Smooth muscle cell (in vitro differentiated cells): ENCODE data around the gene SF3A2. TPM values are rescaled to one million over a fixed set of nuclear protein-coding genes. Genes with fewer than 3 reads are reported as not detected.

Source experiments
- DNase-seq: peaks from one replicate; lab custom pipeline; 2025; ENCODE audit not compliant: unreplicated experiment; lab: John Stamatoyannopoulos, UW
- H2AFZ ChIP-seq: fragments of 200-600 bp; sonication (generic); 2 replicates; pipeline ENCODE4 v1.6.0; 2016; ENCODE audit warnings: antibody characterized with exemption, low read depth, mild to moderate bottlenecking
- H3F3A ChIP-seq: fragments of 200-600 bp; sonication (generic); 2 replicates; pipeline ENCODE4 v1.6.0; 2017; ENCODE audit warnings: antibody characterized with exemption, low read depth
- H3K27ac ChIP-seq: fragments of 200-600 bp; sonication (generic); 2 replicates; pipeline ENCODE4 v1.5.1; 2016; ENCODE audit warnings: low read depth, mild to moderate bottlenecking
- H3K27me3 ChIP-seq: fragments of 200-600 bp; sonication (generic); 2 replicates; pipeline ENCODE4 v1.6.1; 2016; ENCODE audit warnings: low read depth, mild to moderate bottlenecking
- H3K36me3 ChIP-seq: fragments of 200-600 bp; sonication (generic); 2 replicates; pipeline ENCODE4 v1.5.1; 2016; ENCODE audit warnings: low read depth
- H3K4me1 ChIP-seq: fragments of 200-600 bp; sonication (generic); 2 replicates; pipeline ENCODE4 v1.5.1; 2016; ENCODE audit warnings: low read depth
- H3K4me2 ChIP-seq: fragments of 200-600 bp; sonication (generic); 2 replicates; pipeline ENCODE4 v1.6.0; 2016; ENCODE audit warnings: mild to moderate bottlenecking
- H3K4me3 ChIP-seq: fragments of 200-600 bp; sonication (generic); 2 replicates; pipeline ENCODE4 v1.5.1; 2016; ENCODE audit warnings: mild to moderate bottlenecking
- H3K79me2 ChIP-seq: fragments of 200-600 bp; sonication (generic); 2 replicates; pipeline ENCODE4 v1.6.0; 2016; ENCODE audit warnings: low read depth, mild to moderate bottlenecking
- H3K9ac ChIP-seq: fragments of 200-600 bp; sonication (generic); 2 replicates; pipeline ENCODE4 v1.6.0; 2016; ENCODE audit warnings: low read depth
- H3K9me3 ChIP-seq: fragments of 200-600 bp; sonication (generic); replicated peaks from 2 replicates; pipeline ENCODE4 v1.5.1; 2016; ENCODE audit warnings: low read depth
- H4K20me1 ChIP-seq: fragments of 200-600 bp; sonication (generic); 2 replicates; pipeline ENCODE4 v1.6.0; 2016; ENCODE audit warnings: low read depth
- WGBS: methylation state at CpG from one replicate; pipeline ENCODE4 v1.1.7; 2016; ENCODE audit warnings: low lambda C conversion rate; 5-methylcytosine and 5-hydroxymethylcytosine counted together
- polyA plus RNA-seq: library from polyadenylated mRNA; unstranded; fragments of >200 nt; fragmentation: Nextera tagmentation; extraction: Ambion mirVana; gene quantifications from 2 replicates; pipeline ENCODE4 v1.2.1, GENCODE V29; 2016
- total RNA-seq: library from RNA; depleted of rRNA; stranded (reverse); fragments of >200 nt; gene quantifications from 2 replicates; pipeline ENCODE4 v1.2.3, GENCODE V29; 2014
- TF ChIP-seq, protein P1 (sequence below): fragments of 200-600 bp; sonication (generic); IDR thresholded peaks from 2 replicates; pipeline ENCODE4 v1.5.1; 2017; ENCODE audit warnings: borderline replicate concordance, mild to moderate bottlenecking, antibody characterized with exemption; ENCODE audit not compliant: insufficient read depth, poor library complexity, severe bottlenecking

Gene SF3A2
- total and polyA plus RNA-seq, 2 experiments from 2014 or later = 28.5 to 63.0 TPM

DNA sequence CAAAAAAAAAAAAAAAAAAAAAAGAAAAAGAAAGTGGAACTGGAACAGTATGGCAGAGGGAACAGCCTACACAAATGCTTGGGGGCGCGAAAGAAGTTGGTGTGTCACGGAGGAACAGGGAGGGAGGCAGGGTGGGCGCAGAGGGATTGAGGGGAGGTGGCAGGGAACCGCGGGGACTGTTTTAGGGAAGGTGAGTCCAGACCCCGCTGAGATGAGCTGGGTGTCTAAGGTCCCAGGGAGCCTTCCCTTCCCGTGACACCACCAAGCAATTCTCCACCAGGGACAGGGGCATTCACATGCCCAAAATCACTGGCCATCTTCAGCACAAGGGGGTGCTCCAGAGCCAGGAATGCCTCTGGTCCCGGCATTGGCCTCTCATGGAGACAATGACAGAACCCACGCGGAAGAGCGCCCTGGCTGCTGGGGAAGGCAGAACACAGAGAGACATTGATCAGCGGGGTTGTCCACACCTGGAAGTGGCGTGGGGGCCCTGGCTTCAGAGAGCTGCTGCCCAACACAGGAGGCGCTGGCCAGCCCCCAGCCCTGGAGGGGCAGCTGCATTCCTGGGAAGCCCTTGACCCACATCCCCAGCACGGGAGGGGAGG is 38.4 kb downstream of the SF3A2 start:
- Histone ChIP-seq H3K4me1 (peaks cover 24% of the 10 kb centered on the region), H3F3A (peaks cover 34% of the 10 kb centered on the region), H3K79me2 (peaks cover 50% of the 10 kb centered on the region), H3K27me3 (no peaks in the 10 kb centered on the region), H3K4me2 (no peak overlapping the region), H3K27ac (no peak overlapping the region), H3K4me3 (no peak overlapping the region), H3K9me3 (no peaks in the 10 kb centered on the region), H4K20me1 (peaks cover 89% of the 10 kb centered on the region), H3K36me3 (no peaks in the 10 kb centered on the region), H2AFZ (no peak overlapping the region), H3K9ac (no peak overlapping the region)
- 68% methylated on average over 16 of the region's 16 CpGs for WGBS
- no peak for DNase-seq
- TF ChIP-seq, protein P1, sequence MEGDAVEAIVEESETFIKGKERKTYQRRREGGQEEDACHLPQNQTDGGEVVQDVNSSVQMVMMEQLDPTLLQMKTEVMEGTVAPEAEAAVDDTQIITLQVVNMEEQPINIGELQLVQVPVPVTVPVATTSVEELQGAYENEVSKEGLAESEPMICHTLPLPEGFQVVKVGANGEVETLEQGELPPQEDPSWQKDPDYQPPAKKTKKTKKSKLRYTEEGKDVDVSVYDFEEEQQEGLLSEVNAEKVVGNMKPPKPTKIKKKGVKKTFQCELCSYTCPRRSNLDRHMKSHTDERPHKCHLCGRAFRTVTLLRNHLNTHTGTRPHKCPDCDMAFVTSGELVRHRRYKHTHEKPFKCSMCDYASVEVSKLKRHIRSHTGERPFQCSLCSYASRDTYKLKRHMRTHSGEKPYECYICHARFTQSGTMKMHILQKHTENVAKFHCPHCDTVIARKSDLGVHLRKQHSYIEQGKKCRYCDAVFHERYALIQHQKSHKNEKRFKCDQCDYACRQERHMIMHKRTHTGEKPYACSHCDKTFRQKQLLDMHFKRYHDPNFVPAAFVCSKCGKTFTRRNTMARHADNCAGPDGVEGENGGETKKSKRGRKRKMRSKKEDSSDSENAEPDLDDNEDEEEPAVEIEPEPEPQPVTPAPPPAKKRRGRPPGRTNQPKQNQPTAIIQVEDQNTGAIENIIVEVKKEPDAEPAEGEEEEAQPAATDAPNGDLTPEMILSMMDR = peak; percentile 47

DNA sequence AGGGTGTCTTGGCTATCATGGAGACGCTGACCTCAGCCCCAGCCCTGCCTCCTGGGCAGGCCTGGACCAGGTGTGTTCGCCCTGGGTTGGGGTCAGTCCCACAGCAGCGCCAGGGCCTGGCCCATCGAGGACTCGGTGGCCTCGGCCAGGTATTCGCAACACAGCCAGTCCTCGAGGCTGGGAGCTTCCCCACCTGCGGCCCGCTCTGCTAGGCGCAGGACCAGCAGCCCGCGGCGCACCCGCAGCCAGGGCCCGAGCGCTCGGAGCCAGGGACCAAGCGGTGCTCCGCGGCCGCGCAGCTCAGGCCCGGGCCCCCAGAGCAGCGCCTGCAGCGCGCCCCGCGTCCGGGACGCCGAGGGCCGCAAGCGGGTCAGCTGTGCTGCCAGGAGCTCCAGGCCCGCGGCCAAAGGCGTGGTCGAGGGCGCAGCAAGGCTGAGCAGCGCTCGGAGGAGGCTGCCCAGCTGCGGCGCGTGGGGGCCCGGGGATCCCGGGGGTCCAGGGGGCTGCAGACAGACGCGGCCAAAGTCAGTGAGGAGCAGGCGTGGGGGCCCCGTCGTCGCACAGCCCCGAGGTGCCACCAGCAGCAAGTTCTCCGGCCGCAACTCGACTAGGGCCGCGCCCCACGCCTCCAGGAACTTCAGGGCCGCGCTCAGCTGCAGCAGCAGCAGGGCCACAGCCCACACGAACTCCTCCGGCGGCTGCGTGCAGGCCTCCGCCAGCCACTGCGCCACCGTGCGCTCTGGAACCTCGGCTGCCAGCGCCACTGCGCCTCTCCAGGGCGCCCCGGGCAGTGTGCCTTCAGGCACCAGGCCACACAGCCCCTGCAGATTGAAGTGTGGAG is 39.2 kb downstream of the SF3A2 start:
- peaks cover 24% of the 10 kb centered on the region for H3K4me1 ChIP-seq
- no peak overlapping the region for H3K4me2 ChIP-seq
- TF ChIP-seq, protein P1 = no peak
- H3F3A ChIP-seq = peaks cover 30% of the 10 kb centered on the region
- WGBS = 98% methylated on average over 50 of the region's 74 CpGs
- peaks cover 43% of the 10 kb centered on the region for H3K79me2 ChIP-seq
- H3K27me3 ChIP-seq = no peaks in the 10 kb centered on the region
- H2AFZ ChIP-seq = no peak overlapping the region
- no peak overlapping the region for H3K9ac ChIP-seq
- no peaks in the 10 kb centered on the region for H3K36me3 ChIP-seq
- H3K4me3 ChIP-seq = no peak overlapping the region
- no peak overlapping the region for H3K27ac ChIP-seq
- H3K9me3 ChIP-seq = no peaks in the 10 kb centered on the region
- no peak for DNase-seq
- peaks cover 85% of the 10 kb centered on the region for H4K20me1 ChIP-seq

DNA sequence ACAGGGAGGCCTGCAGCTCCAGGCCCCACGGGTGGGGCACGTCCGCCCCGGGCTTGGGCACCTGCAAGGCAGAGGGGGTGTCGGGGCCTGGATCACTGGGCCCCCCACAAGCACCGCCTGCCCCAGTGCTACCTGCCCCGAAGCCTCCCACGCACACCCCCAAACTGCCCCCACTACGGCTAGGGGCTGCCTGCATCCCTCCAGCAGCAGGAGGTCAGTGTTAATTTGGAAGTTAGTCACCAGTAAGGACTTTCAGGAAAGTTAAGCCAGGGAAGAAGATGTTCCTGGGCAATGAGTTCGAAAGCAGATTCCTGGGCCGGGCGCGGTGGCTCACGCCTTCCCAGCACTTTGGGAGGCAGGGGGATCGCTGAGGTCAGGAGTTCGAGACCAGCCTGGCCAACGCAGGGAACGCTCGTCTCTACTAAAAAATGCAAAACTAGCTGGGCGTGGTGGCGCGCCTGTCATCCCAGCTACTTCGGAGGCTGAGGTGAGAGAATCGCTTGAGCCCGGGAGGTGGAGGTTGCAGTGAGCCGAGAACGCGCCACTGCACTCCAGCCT is 39.9 kb downstream of the SF3A2 start:
- WGBS = 97% methylated on average over 28 of the region's 28 CpGs
- H3F3A ChIP-seq = peaks cover 23% of the 10 kb centered on the region
- H2AFZ ChIP-seq = no peak overlapping the region
- H3K27me3 ChIP-seq = no peaks in the 10 kb centered on the region
- H3K4me3 ChIP-seq = no peak overlapping the region
- no peak for DNase-seq
- no peaks in the 10 kb centered on the region for H3K9me3 ChIP-seq
- H4K20me1 ChIP-seq = peaks cover 79% of the 10 kb centered on the region
- H3K27ac ChIP-seq = no peak overlapping the region
- TF ChIP-seq, protein P1 = no peak
- H3K36me3 ChIP-seq = no peaks in the 10 kb centered on the region
- no peak overlapping the region for H3K9ac ChIP-seq
- no peak overlapping the region for H3K4me2 ChIP-seq
- H3K79me2 ChIP-seq = peaks cover 36% of the 10 kb centered on the region
- H3K4me1 ChIP-seq = peaks cover 19% of the 10 kb centered on the region
